ENCODE measurements around the gene TMPRSS2.

Gene TMPRSS2

GRCh38 chr21:41530366-41530765 is 22.4 kb upstream of the TMPRSS2 start:
- Histone ChIP-seq H3K27me3 (ENCODE audit: control insufficient read depth in 1 of 2, insufficient read depth in 2 of 2, low read length in 2 of 2) (peaks cover 3 to 6% of the 10 kb centered on the region in 2 donors), H3K4me3 (ENCODE audit: low read length in 2 of 2) (no peak overlapping the region), H3K27ac (ENCODE audit: low read length) (no peak overlapping the region), H3K9ac (ENCODE audit: low read length in 2 of 2) (no peak overlapping the region), H3K9me3 (ENCODE audit: control insufficient read depth in 2 of 2, low read length in 2 of 2) (no peaks in the 10 kb centered on the region), H3K4me1 (ENCODE audit: control insufficient read depth, insufficient read depth, low read length) (no peaks in the 10 kb centered on the region), H3K36me3 (ENCODE audit: control insufficient read depth in 2 of 2, insufficient read depth in 2 of 2, low read length in 2 of 2) (no peaks in the 10 kb centered on the region)

GRCh38 chr21:41529769-41530168 is 21.8 kb upstream of the TMPRSS2 start:
- H3K27ac ChIP-seq (ENCODE audit: low read length), result no peak overlapping the region

GRCh38 chr21:41526478-41527087 is 18.6 kb upstream of the TMPRSS2 start:
- H3K27ac ChIP-seq (ENCODE audit: low read length), result no peak overlapping the region
- no peaks in the 10 kb centered on the region for H3K36me3 ChIP-seq (ENCODE audit: control insufficient read depth in 2 of 2, insufficient read depth in 2 of 2, low read length in 2 of 2)
- H3K27me3 ChIP-seq (ENCODE audit: control insufficient read depth in 1 of 2, insufficient read depth in 2 of 2, low read length in 2 of 2), result peaks cover 3 to 8% of the 10 kb centered on the region in 2 donors
- H3K9me3 ChIP-seq (ENCODE audit: control insufficient read depth in 2 of 2, low read length in 2 of 2), result no peaks in the 10 kb centered on the region
- H3K4me1 ChIP-seq (ENCODE audit: control insufficient read depth, insufficient read depth, low read length), result no peaks in the 10 kb centered on the region
- H3K4me3 ChIP-seq (ENCODE audit: low read length in 2 of 2), result no peak overlapping the region
- no peak overlapping the region for H3K9ac ChIP-seq (ENCODE audit: low read length in 2 of 2)

More at GRCh38 chr21:41529769-41530168, 21.8 kb upstream of the TMPRSS2 start:
- Histone ChIP-seq H3K36me3 (ENCODE audit: control insufficient read depth in 2 of 2, insufficient read depth in 2 of 2, low read length in 2 of 2) (no peaks in the 10 kb centered on the region), H3K27me3 (ENCODE audit: control insufficient read depth in 1 of 2, insufficient read depth in 2 of 2, low read length in 2 of 2) (peaks cover 3 to 6% of the 10 kb centered on the region in 2 donors), H3K4me1 (ENCODE audit: control insufficient read depth, insufficient read depth, low read length) (no peaks in the 10 kb centered on the region), H3K9ac (ENCODE audit: low read length in 2 of 2) (no peak overlapping the region), H3K9me3 (ENCODE audit: control insufficient read depth in 2 of 2, low read length in 2 of 2) (no peaks in the 10 kb centered on the region), H3K4me3 (ENCODE audit: low read length in 2 of 2) (no peak overlapping the region)

GRCh38 chr21:41523175-41523574 is 15.2 kb upstream of the TMPRSS2 start:
- Histone ChIP-seq H3K27ac (ENCODE audit: low read length) (no peak overlapping the region), H3K4me3 (ENCODE audit: low read length in 2 of 2) (no peak overlapping the region), H3K36me3 (ENCODE audit: control insufficient read depth in 2 of 2, insufficient read depth in 2 of 2, low read length in 2 of 2) (no peaks in the 10 kb centered on the region), H3K4me1 (ENCODE audit: control insufficient read depth, insufficient read depth, low read length) (no peaks in the 10 kb centered on the region), H3K27me3 (ENCODE audit: control insufficient read depth in 1 of 2, insufficient read depth in 2 of 2, low read length in 2 of 2) (peaks cover 3 to 8% of the 10 kb centered on the region in 2 donors), H3K9ac (ENCODE audit: low read length in 2 of 2) (no peak overlapping the region), H3K9me3 (ENCODE audit: control insufficient read depth in 2 of 2, low read length in 2 of 2) (no peaks in the 10 kb centered on the region)

GRCh38 chr21:41521489-41522027 is 13.6 kb upstream of the TMPRSS2 start:
- H3K9me3 ChIP-seq (ENCODE audit: control insufficient read depth in 2 of 2, low read length in 2 of 2), result no peaks in the 10 kb centered on the region
- no peak overlapping the region for H3K9ac ChIP-seq (ENCODE audit: low read length in 2 of 2)
- no peak overlapping the region for H3K27ac ChIP-seq (ENCODE audit: low read length)

GRCh38 chr21:41520560-41521442 is 12.8 kb upstream of the TMPRSS2 start:
- Histone ChIP-seq H3K36me3 (ENCODE audit: control insufficient read depth in 2 of 2, insufficient read depth in 2 of 2, low read length in 2 of 2) (no peaks in the 10 kb centered on the region), H3K9me3 (ENCODE audit: control insufficient read depth in 2 of 2, low read length in 2 of 2) (peaks cover 0 to 2% of the 10 kb centered on the region in 2 donors), H3K9ac (ENCODE audit: low read length in 2 of 2) (no peak overlapping the region), H3K4me3 (ENCODE audit: low read length in 2 of 2) (no peak overlapping the region), H3K27ac (ENCODE audit: low read length) (no peak overlapping the region), H3K27me3 (ENCODE audit: control insufficient read depth in 1 of 2, insufficient read depth in 2 of 2, low read length in 2 of 2) (peaks cover 0 to 2% of the 10 kb centered on the region in 2 donors), H3K4me1 (ENCODE audit: control insufficient read depth, insufficient read depth, low read length) (no peaks in the 10 kb centered on the region)

More at GRCh38 chr21:41521489-41522027, 13.6 kb upstream of the TMPRSS2 start:
- H3K4me1 ChIP-seq (ENCODE audit: control insufficient read depth, insufficient read depth, low read length), result no peaks in the 10 kb centered on the region
- peaks cover under 1 to 4% of the 10 kb centered on the region in 2 donors for H3K27me3 ChIP-seq (ENCODE audit: control insufficient read depth in 1 of 2, insufficient read depth in 2 of 2, low read length in 2 of 2)
- no peaks in the 10 kb centered on the region for H3K36me3 ChIP-seq (ENCODE audit: control insufficient read depth in 2 of 2, insufficient read depth in 2 of 2, low read length in 2 of 2)
- H3K4me3 ChIP-seq (ENCODE audit: low read length in 2 of 2), result no peak overlapping the region

GRCh38 chr21:41519806-41520559 is 12.0 kb upstream of the TMPRSS2 start:
- H3K4me3 ChIP-seq (ENCODE audit: low read length in 2 of 2), result no peak overlapping the region
- H3K4me1 ChIP-seq (ENCODE audit: control insufficient read depth, insufficient read depth, low read length), result no peaks in the 10 kb centered on the region
- peaks cover 0 to 5% of the 10 kb centered on the region in 2 donors for H3K9me3 ChIP-seq (ENCODE audit: control insufficient read depth in 2 of 2, low read length in 2 of 2)
- H3K27me3 ChIP-seq (ENCODE audit: control insufficient read depth in 1 of 2, insufficient read depth in 2 of 2, low read length in 2 of 2), result peaks cover 0 to 2% of the 10 kb centered on the region in 2 donors
- H3K36me3 ChIP-seq (ENCODE audit: control insufficient read depth in 2 of 2, insufficient read depth in 2 of 2, low read length in 2 of 2), result no peaks in the 10 kb centered on the region
- H3K9ac ChIP-seq (ENCODE audit: low read length in 2 of 2), result no peak overlapping the region
- H3K27ac ChIP-seq (ENCODE audit: low read length), result no peak overlapping the region

GRCh38 chr21:41518757-41519156 is 10.8 kb upstream of the TMPRSS2 start:
- Histone ChIP-seq H3K4me3 (ENCODE audit: low read length in 2 of 2) (no peak overlapping the region), H3K36me3 (ENCODE audit: control insufficient read depth in 2 of 2, insufficient read depth in 2 of 2, low read length in 2 of 2) (no peaks in the 10 kb centered on the region), H3K27ac (ENCODE audit: low read length) (no peak overlapping the region), H3K9me3 (ENCODE audit: control insufficient read depth in 2 of 2, low read length in 2 of 2) (peaks cover 0 to 5% of the 10 kb centered on the region in 2 donors), H3K27me3 (ENCODE audit: control insufficient read depth in 1 of 2, insufficient read depth in 2 of 2, low read length in 2 of 2) (peaks cover 0 to 2% of the 10 kb centered on the region in 2 donors), H3K4me1 (ENCODE audit: control insufficient read depth, insufficient read depth, low read length) (no peaks in the 10 kb centered on the region), H3K9ac (ENCODE audit: low read length in 2 of 2) (no peak overlapping the region)

- H3K27me3 ChIP-seq (ENCODE audit: control insufficient read depth in 1 of 2, insufficient read depth in 2 of 2, low read length in 2 of 2), result peaks cover 28 to 31% of the 10 kb centered on the region in 2 donors
- no peak overlapping the region for H3K9ac ChIP-seq (ENCODE audit: low read length in 2 of 2)
- peaks cover 0 to 5% of the 10 kb centered on the region in 2 donors for H3K9me3 ChIP-seq (ENCODE audit: control insufficient read depth in 2 of 2, low read length in 2 of 2)
- no peaks in the 10 kb centered on the region for H3K36me3 ChIP-seq (ENCODE audit: control insufficient read depth in 2 of 2, insufficient read depth in 2 of 2, low read length in 2 of 2)
- no peak overlapping the region for H3K27ac ChIP-seq (ENCODE audit: low read length)
- H3K4me1 ChIP-seq (ENCODE audit: control insufficient read depth, insufficient read depth, low read length), result peaks cover 4% of the 10 kb centered on the region
- H3K4me3 ChIP-seq (ENCODE audit: low read length in 2 of 2), result no peak overlapping the region
Observed at GRCh38 chr21:41511858-41512257, 3.9 kb upstream of the TMPRSS2 start.

GRCh38 chr21:41510500-41510899 is 2.5 kb upstream of the TMPRSS2 start:
- H3K27ac ChIP-seq (ENCODE audit: low read length), result no peak overlapping the region

More at GRCh38 chr21:41510500-41510899, 2.5 kb upstream of the TMPRSS2 start:
- peaks cover 4% of the 10 kb centered on the region for H3K4me1 ChIP-seq (ENCODE audit: control insufficient read depth, insufficient read depth, low read length)
- peaks cover 0 to under 1% of the 10 kb centered on the region in 2 donors for H3K9me3 ChIP-seq (ENCODE audit: control insufficient read depth in 2 of 2, low read length in 2 of 2)
- H3K36me3 ChIP-seq (ENCODE audit: control insufficient read depth in 2 of 2, insufficient read depth in 2 of 2, low read length in 2 of 2), result no peaks in the 10 kb centered on the region
- peaks cover 37 to 38% of the 10 kb centered on the region in 2 donors for H3K27me3 ChIP-seq (ENCODE audit: control insufficient read depth in 1 of 2, insufficient read depth in 2 of 2, low read length in 2 of 2)
- no peak overlapping the region for H3K9ac ChIP-seq (ENCODE audit: low read length in 2 of 2)
- H3K4me3 ChIP-seq (ENCODE audit: low read length in 2 of 2), result no peak overlapping the region
